Measurements from ENCODE around the gene SSTR5.

DNA sequence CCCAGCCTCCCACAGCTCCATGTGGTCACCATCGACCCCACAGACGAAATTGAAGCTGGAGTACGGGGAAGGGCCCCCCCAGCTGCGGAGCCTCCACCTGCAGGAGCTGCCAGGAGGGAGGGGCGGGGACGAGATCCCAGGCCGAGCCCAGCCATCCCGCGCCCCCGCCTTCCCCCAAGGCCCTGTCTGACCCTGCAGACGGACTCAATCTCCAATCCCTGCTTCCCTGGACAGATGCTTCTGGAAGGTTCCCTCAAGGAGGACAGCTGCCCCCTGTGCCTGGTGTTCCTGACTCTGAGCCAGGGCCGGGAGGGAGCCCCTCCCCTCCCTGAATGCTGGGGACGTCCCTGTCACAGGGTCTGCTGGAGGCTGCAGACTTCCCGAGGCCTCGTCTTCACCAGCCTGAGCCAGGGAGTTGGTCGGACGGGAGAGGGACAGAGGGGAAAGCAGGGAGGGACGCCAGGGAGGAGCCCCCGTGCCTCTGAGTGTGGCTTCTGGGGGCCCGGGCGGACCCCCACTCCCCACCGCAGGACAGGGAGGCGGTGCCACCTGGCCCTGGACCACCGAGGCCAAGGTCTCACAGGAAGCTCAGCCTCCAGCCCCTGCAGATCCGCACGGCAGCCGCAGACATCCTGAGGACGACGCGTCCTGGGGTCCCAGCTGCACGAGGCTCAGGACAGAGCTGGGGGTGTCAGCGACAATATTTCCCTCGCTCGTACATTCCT lies 44.8 kb downstream of the SSTR5 start:
- TF ChIP-seq ZNF274 (IDR thresholded peaks at IDR 0.05; ENCODE audit: low read depth, low read length) (no peak), YY1 (IDR thresholded peaks at IDR 0.05; ENCODE audit: insufficient read depth, insufficient read length) (no peak)
